Ascending aorta (tissue), 2 donors: ENCODE results near the gene DDX39A. TPM values are rescaled to one million over a fixed set of nuclear protein-coding genes. Genes with fewer than 3 reads are reported as not detected.
A peak's percentile ranks its signal among the peaks of the same experiment; 100 is the strongest.
"Not testable (repeated sequence)": the region's sequence is repeated elsewhere in the genome, so short reads cannot be mapped to it uniquely, and the experiment has no call there.

Experiments
- DNase-seq, 2 donors: peaks; one replicate each; pipeline ENCODE4 v3.0.0-alpha.2; 2019; ENCODE audit warnings: low spot score in 2 of 2
- H3K27ac ChIP-seq, 2 donors: fragments of 200-600 bp; sonication (generic); one replicate each; pipeline ENCODE4 v1.5.1; 2016 to 2017; ENCODE audit warnings: mild to moderate bottlenecking in 1 of 2
- H3K27me3 ChIP-seq: fragments of 200-600 bp; sonication (generic); one replicate; pipeline ENCODE4 v1.5.1; 2017
- H3K36me3 ChIP-seq, 2 donors: fragments of 200-600 bp; sonication (generic); one replicate each; pipeline ENCODE4 v1.5.1; 2016
- H3K4me1 ChIP-seq, 2 donors: fragments of 200-600 bp; sonication (generic); one replicate each; pipeline ENCODE4 v1.5.1; 2016 to 2017; ENCODE audit warnings: mild to moderate bottlenecking in 1 of 2
- H3K4me3 ChIP-seq, 2 donors: fragments of 200-600 bp; sonication (generic); one replicate each; pipeline ENCODE4 v1.5.1; 2016 to 2017; ENCODE audit warnings: mild to moderate bottlenecking in 1 of 2
- H3K9me3 ChIP-seq, 2 donors: fragments of 200-600 bp; sonication (generic); one replicate each; pipeline ENCODE4 v1.5.1; 2016
- CTCF ChIP-seq, 3 experiments: fragments of 200-600 bp in 2 of 3; fragments of 450-650 bp in 1 of 3; sonication (generic) in 2 of 3; IDR thresholded peaks; one replicate each; pipeline ENCODE4 v1.5.1; 2016 to 2019; ENCODE audit warnings: antibody characterized with exemption in 3 of 3, mild to moderate bottlenecking in 1 of 3, moderate library complexity in 1 of 3
- intact Hi-C: fragments of 100-400 bp; cut with DNase I; formaldehyde crosslinking; loops from one replicate; pipeline ENCODE4 v1.15.1; 2023
- total RNA-seq: library from RNA; depleted of rRNA; stranded (reverse); fragments of >200 nt; gene quantifications from one replicate; pipeline ENCODE4 v1.1.0, GENCODE V29; 2016

The DDX39A gene
- total RNA-seq, 1 donor from 2014 or later, result 83.4 TPM

- no peak for DNase-seq
- H3K4me3 ChIP-seq, result no peak overlapping the region
- no peaks in the 10 kb centered on the region for H3K9me3 ChIP-seq
- peaks cover 2 to 7% of the 10 kb centered on the region in 2 donors for H3K4me1 ChIP-seq
- TF ChIP-seq CTCF (IDR thresholded peaks at IDR 0.05), result no peak
- peak overlapping the region; percentile 28 to 75 for H3K27ac ChIP-seq
- peaks cover 87 to 93% of the 10 kb centered on the region in 2 donors for H3K36me3 ChIP-seq
- intact Hi-C loops, result no loop called here
- no peaks in the 10 kb centered on the region for H3K27me3 ChIP-seq
These were observed 17.5 kb downstream of the DDX39A start for GRCh38 chr19:14401468-14402195.

- Histone ChIP-seq H3K9me3 (no peaks in the 10 kb centered on the region), H3K4me1 (peaks cover 2 to 3% of the 10 kb centered on the region in 2 donors), H3K27ac (peak overlapping the region; percentile 27 to 75), H3K27me3 (no peaks in the 10 kb centered on the region), H3K4me3 (no peak overlapping the region), H3K36me3 (peaks cover 89 to 93% of the 10 kb centered on the region in 2 donors)
- DNase-seq, result no peak
- intact Hi-C loops, result no loop called here
- no peak for TF ChIP-seq CTCF (IDR thresholded peaks at IDR 0.05)
These were observed 18.1 kb downstream of the DDX39A start for GRCh38 chr19:14400951-14401431.

- H3K27ac ChIP-seq, intact Hi-C loops, H3K27me3 ChIP-seq, H3K4me1 ChIP-seq, DNase-seq, H3K4me3 ChIP-seq, H3K9me3 ChIP-seq: not testable (repeated sequence)
- H3K36me3 ChIP-seq, result peaks cover 92 to 93% of the 10 kb centered on the region in 2 donors
These were observed 22.0 kb downstream of the DDX39A start for GRCh38 chr19:14397168-14397567.

GRCh38 chr19:14396730-14397129 is 22.4 kb downstream of the DDX39A start:
- DNase-seq, H3K9me3 ChIP-seq, H3K27me3 ChIP-seq, intact Hi-C loops, H3K27ac ChIP-seq, H3K4me1 ChIP-seq, H3K4me3 ChIP-seq: not testable (repeated sequence)
- H3K36me3 ChIP-seq, result peaks cover 92 to 93% of the 10 kb centered on the region in 2 donors

GRCh38 chr19:14395710-14396336 is 23.3 kb downstream of the DDX39A start:
- intact Hi-C loops, result no loop called here
- DNase-seq, result no peak
- TF ChIP-seq CTCF (IDR thresholded peaks at IDR 0.05), result no peak
- H3K36me3 ChIP-seq, result peaks cover 92 to 93% of the 10 kb centered on the region in 2 donors
- H3K9me3 ChIP-seq, result no peaks in the 10 kb centered on the region
- no peak overlapping the region for H3K27ac ChIP-seq
- H3K4me3 ChIP-seq, result no peak overlapping the region
- no peaks in the 10 kb centered on the region for H3K27me3 ChIP-seq
- no peaks in the 10 kb centered on the region for H3K4me1 ChIP-seq

GRCh38 chr19:14395262-14395661 is 23.9 kb downstream of the DDX39A start:
- Histone ChIP-seq H3K36me3 (peaks cover 92 to 93% of the 10 kb centered on the region in 2 donors), H3K4me1 (no peaks in the 10 kb centered on the region), H3K4me3 (no peak overlapping the region), H3K27ac (no peak overlapping the region), H3K27me3 (no peaks in the 10 kb centered on the region), H3K9me3 (no peaks in the 10 kb centered on the region)
- intact Hi-C loops, result no loop called here
- TF ChIP-seq CTCF (IDR thresholded peaks at IDR 0.05), result no peak
- no peak for DNase-seq
